Stimulated activated CD8-positive, alpha-beta memory T cell treated with anti-CD3 and anti-CD28 coated beads, Interleukin-4, amount 100 ng/mL, for 48 hours (primary cell): ENCODE results near the gene TGFBR3.
"Not testable (repeated sequence)": the region's sequence is repeated elsewhere in the genome, so short reads cannot be mapped to it uniquely, and the experiment has no call there.

ENCODE experiments used
- DNase-seq: peaks from one replicate; pipeline ENCODE4 v3.0.0-alpha.2; 2020

Gene TGFBR3

GRCh38 chr1:91672601-91673161, 213.3 kb downstream of the TGFBR3 start:
- peak; percentile 47 for DNase-seq

- no peak for DNase-seq
These were observed 215.2 kb downstream of the TGFBR3 start for GRCh38 chr1:91670781-91671180.

GRCh38 chr1:91669584-91670350, 216.2 kb downstream of the TGFBR3 start:
- DNase-seq, result no peak

GRCh38 chr1:91666651-91667050, 219.3 kb downstream of the TGFBR3 start:
- DNase-seq, result not testable (repeated sequence)

- DNase-seq, result no peak
These were observed 224.8 kb downstream of the TGFBR3 start for GRCh38 chr1:91661121-91661520.

GRCh38 chr1:91660708-91661107, 225.2 kb downstream of the TGFBR3 start:
- no peak for DNase-seq

- DNase-seq, result no peak
These were observed 230.0 kb downstream of the TGFBR3 start for GRCh38 chr1:91655912-91656449.

GRCh38 chr1:91653183-91653582, 232.8 kb downstream of the TGFBR3 start:
- no peak for DNase-seq

GRCh38 chr1:91651661-91652071, 234.3 kb downstream of the TGFBR3 start:
- DNase-seq, result no peak

GRCh38 chr1:91651243-91651642, 234.7 kb downstream of the TGFBR3 start:
- DNase-seq, result no peak

- no peak for DNase-seq
These were observed 235.2 kb downstream of the TGFBR3 start for GRCh38 chr1:91650764-91651163.

- no peak for DNase-seq
These were observed 238.9 kb downstream of the TGFBR3 start for GRCh38 chr1:91647061-91647460.

GRCh38 chr1:91645031-91645430, 240.9 kb downstream of the TGFBR3 start:
- no peak for DNase-seq

GRCh38 chr1:91643431-91643830, 242.5 kb downstream of the TGFBR3 start:
- DNase-seq, result no peak

GRCh38 chr1:91640877-91641526, 244.9 kb downstream of the TGFBR3 start:
- no peak for DNase-seq

- DNase-seq, result no peak
These were observed 248.4 kb downstream of the TGFBR3 start for GRCh38 chr1:91637539-91637994.

- DNase-seq, result no peak
These were observed 250.2 kb downstream of the TGFBR3 start for GRCh38 chr1:91635763-91636162.

- DNase-seq, result no peak
These were observed 252.5 kb downstream of the TGFBR3 start for GRCh38 chr1:91633438-91633837.

GRCh38 chr1:91631718-91632330, 254.1 kb downstream of the TGFBR3 start:
- no peak for DNase-seq

- DNase-seq, result no peak
These were observed 255.1 kb downstream of the TGFBR3 start for GRCh38 chr1:91630803-91631202.
